H1 (cell line): ENCODE data around the gene FBXO34. TPM values are rescaled to one million over a fixed set of nuclear protein-coding genes. Genes with fewer than 3 reads are reported as not detected.

Experiments
- ASH2L ChIP-seq: fragments of 200-600, 300-600 bp; sonication (generic); IDR thresholded peaks from one replicate; pipeline ENCODE4 v1.7.1; 2017; ENCODE audit warnings: low read length
- CTBP2 ChIP-seq: IDR thresholded peaks from 2 replicates; pipeline ENCODE4 v1.7.0; 2011; ENCODE audit warnings: borderline replicate concordance, mild to moderate bottlenecking, moderate library complexity, mixed read lengths, low read length; ENCODE audit not compliant: insufficient read depth, insufficient read length
- GTF2F1 ChIP-seq: IDR thresholded peaks from 2 replicates; pipeline ENCODE4 v1.6.1; 2012; ENCODE audit warnings: low read depth, low read length, improper control_type of control experiment, borderline replicate concordance
- RXRA ChIP-seq: IDR thresholded peaks from 2 replicates; pipeline ENCODE4 v1.6.1; 2011; ENCODE audit warnings: low read depth, mild to moderate bottlenecking, low read length, moderate library complexity; ENCODE audit not compliant: insufficient read depth
- SRF ChIP-seq: IDR thresholded peaks from 2 replicates; pipeline ENCODE4 v1.6.1; 2011; ENCODE audit warnings: mild to moderate bottlenecking, low read depth, low read length, moderate library complexity
- TBP ChIP-seq: IDR thresholded peaks from 2 replicates; pipeline ENCODE4 v1.6.1; 2011; ENCODE audit warnings: low read depth, low read length, improper control_type of control experiment
- TEAD4 ChIP-seq: IDR thresholded peaks from 2 replicates; pipeline ENCODE4 v1.6.1; 2012; ENCODE audit warnings: low read depth, low read length, inconsistent platforms, mixed read lengths
- polyA plus RNA-seq, 7 experiments: library from polyadenylated mRNA; depleted of rRNA in 3 of 7; stranded (reverse) in 5 of 7; unstranded in 2 of 7; fragments of >200 nt in 5 of 7; fragments of 200-250 nt in 2 of 7; gene quantifications; 1 replicate in 5 of 7; 2 replicates in 1 of 7; 4 replicates in 1 of 7; pipeline versions ENCODE4 v1.2.1 to v1.2.3, GENCODE V29; 2011 to 2013; ENCODE audit warnings: missing spikeins in 2 of 7, mixed read lengths in 2 of 7
- total RNA-seq: library from RNA; stranded (reverse); fragmentation: NEBNext Ultra II Directional; extraction: Animal tissue kit (Norgen Biotek cat#: 25700); gene quantifications from 2 replicates; pipeline ENCODE4 v1.2.1, GENCODE V29; 2021

FBXO34 gene
- total and polyA plus RNA-seq, 2 of the 8 experiments (the other 6 are each of a cell fraction or from before 2014, with no cell fraction given) = 7.0 to 14.4 TPM

DNA sequence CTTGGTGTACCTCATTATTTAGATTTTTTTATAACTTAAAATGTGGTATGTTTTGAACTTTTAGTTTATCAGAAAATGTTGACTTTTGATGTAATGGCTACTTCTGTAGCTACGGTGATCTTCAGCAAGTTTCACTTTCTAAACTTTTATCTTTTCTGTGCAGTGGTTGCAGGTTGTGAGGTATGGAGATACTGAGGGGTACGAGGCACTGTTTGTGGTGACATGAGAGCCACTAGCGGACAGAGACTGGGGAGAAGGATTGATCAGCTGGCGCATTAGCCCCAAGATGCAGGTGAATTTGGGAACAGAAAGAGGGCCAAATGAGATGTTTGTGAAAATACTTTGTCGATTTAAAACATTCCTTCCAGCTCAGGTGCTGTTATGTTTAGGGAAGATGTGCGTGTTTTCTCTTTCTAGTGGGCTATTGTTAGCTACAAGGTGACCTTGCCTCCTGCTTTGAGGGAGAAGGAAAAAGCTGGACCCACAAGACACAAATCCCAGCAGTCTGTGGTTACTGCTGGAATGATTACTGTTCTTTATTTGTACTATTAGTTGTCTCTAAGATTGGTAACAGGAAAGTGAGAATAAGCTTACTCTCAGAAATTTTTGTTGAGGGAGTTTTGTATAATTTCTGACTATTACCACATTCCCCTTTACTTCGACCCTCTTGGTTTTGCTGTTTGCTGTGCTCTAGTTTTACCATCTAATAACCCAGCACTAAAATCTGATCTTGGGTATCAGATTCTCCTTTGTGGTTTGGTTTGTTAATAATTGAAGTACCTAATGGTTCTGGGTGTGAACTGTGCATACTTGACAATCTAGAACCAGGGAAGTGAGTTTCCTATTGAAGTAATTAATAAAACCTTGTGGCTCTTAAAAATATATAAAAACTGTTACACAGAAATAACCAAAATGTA, 61.7 kb downstream of the FBXO34 start (continued):
- TF ChIP-seq TBP = no peak
- no peak for TF ChIP-seq GTF2F1
- TF ChIP-seq ASH2L = no peak
- TF ChIP-seq RXRA = no peak
- no peak for TF ChIP-seq CTBP2
- TF ChIP-seq SRF = no peak
- no peak for TF ChIP-seq TEAD4
